Activated T-cell treated with anti-CD3 and anti-CD28 coated beads, Interleukin-2, amount 50 U/mL, for 72 hours (primary cell): ENCODE results near the gene GLB1L. TPM values are rescaled to one million over a fixed set of nuclear protein-coding genes. Genes with fewer than 3 reads are reported as not detected.
"Not testable (repeated sequence)": the region's sequence is repeated elsewhere in the genome, so short reads cannot be mapped to it uniquely, and the experiment has no call there.

Experiments used
- ATAC-seq, 2 donors: fragments of 150-1000 bp; cut with Tn5 transposase; replicated peaks in 1 of 2; 2 replicates each; pipeline ENCODE4 v1.10.0; 2021; ENCODE audit warnings: moderate library complexity in 2 of 2, mild to moderate bottlenecking in 1 of 2
- DNase-seq, 2 donors: peaks; one replicate each; pipeline ENCODE4 v3.0.0; 2021 to 2022; ENCODE audit warnings: mixed read lengths in 1 of 2
- H3K27ac Mint-ChIP-seq: one replicate; pipeline ENCODE4 v1.8.0; 2022; ENCODE audit warnings: mild to moderate bottlenecking, moderate library complexity, mixed read lengths
- H3K27me3 Mint-ChIP-seq: one replicate; pipeline ENCODE4 v1.8.0; 2022; ENCODE audit warnings: low read depth, mixed read lengths
- H3K36me3 Mint-ChIP-seq, 2 donors: one replicate each; pipeline ENCODE4 v1.8.0; 2022; ENCODE audit warnings: mixed read lengths in 2 of 2, mild to moderate bottlenecking in 1 of 2; ENCODE audit not compliant: insufficient read depth in 2 of 2
- H3K4me1 Mint-ChIP-seq: one replicate; pipeline ENCODE4 v1.8.0; 2022; ENCODE audit warnings: low read depth, mixed read lengths
- H3K4me3 Mint-ChIP-seq, 2 donors: one replicate each; pipeline ENCODE4 v1.8.0; 2022; ENCODE audit warnings: mild to moderate bottlenecking in 2 of 2, mixed read lengths in 2 of 2, moderate library complexity in 2 of 2
- H3K9me3 Mint-ChIP-seq, 2 donors: one replicate each; pipeline ENCODE4 v1.8.0; 2022; ENCODE audit warnings: mixed read lengths in 2 of 2
- total RNA-seq, 2 donors: library from RNA; stranded (reverse); gene quantifications; one replicate each; pipeline ENCODE4 v1.2.3, GENCODE V29; 2022

The GLB1L gene
- 1 to 10 TPM; 2.3 to 3.4 TPM for total RNA-seq

DNA sequence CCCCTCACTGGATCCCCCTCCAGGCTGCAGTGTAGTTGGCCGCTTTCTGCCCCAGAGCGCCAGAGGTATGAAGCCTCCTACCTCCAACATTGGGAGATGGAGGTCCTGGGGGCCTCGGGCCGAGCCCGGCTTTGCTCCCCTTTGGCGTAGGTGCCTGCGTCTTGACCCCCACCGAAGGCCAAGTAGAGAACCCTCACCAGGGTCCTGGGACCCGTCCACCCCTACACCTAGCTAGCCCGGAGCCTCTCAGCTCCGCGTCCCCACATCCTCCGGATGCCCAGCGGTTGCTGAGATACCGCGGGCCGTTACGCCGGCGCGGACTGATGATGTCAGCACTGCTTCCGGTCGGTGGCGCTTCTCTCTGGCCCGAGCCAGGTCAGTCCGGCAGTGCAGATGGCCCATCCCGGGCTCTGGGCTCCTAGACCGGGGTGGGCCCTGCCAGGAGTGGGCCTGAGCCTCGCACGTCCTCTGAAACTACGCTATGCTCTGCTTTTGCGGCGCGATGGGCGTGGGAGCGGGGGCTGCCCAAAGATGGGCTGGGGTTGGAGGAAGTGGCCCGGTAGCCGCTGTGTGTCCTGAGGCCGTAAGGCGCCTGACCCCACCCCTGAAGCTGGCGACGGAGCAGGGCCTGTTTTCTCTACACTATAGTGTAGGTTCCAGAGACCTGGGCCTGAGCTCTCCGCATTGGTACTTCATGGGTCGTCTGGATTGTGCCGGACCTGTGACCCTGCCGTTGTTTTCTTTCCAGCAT, at the start of gene GLB1L, which contains the start of gene STK16:
Gene GLB1L, minus strand, starts transcription at position 297 of the 751 bp plus-strand sequence. CDS start 1,871 bp downstream, outside the sequence.
Gene STK16, plus strand, starts transcription at position 332 of the 751 bp plus-strand sequence. CDS start 521 bp downstream, outside the sequence.
- DNase-seq = peak; percentile 91 to 94
- Mint-ChIP-seq H3K9me3 (no peaks in the 10 kb centered on the region), H3K4me3 (peak within 1 kb of the TSS; percentile 75 to 78), H3K27ac (peak within 1 kb of the TSS; percentile 98), H3K36me3 (peaks cover 3 to 8% of the 10 kb centered on the region in 2 donors), H3K4me1 (peaks cover 57% of the 10 kb centered on the region), H3K27me3 (no peaks in the 10 kb centered on the region)
- ATAC-seq = peak; percentile 80 to 82

DNA sequence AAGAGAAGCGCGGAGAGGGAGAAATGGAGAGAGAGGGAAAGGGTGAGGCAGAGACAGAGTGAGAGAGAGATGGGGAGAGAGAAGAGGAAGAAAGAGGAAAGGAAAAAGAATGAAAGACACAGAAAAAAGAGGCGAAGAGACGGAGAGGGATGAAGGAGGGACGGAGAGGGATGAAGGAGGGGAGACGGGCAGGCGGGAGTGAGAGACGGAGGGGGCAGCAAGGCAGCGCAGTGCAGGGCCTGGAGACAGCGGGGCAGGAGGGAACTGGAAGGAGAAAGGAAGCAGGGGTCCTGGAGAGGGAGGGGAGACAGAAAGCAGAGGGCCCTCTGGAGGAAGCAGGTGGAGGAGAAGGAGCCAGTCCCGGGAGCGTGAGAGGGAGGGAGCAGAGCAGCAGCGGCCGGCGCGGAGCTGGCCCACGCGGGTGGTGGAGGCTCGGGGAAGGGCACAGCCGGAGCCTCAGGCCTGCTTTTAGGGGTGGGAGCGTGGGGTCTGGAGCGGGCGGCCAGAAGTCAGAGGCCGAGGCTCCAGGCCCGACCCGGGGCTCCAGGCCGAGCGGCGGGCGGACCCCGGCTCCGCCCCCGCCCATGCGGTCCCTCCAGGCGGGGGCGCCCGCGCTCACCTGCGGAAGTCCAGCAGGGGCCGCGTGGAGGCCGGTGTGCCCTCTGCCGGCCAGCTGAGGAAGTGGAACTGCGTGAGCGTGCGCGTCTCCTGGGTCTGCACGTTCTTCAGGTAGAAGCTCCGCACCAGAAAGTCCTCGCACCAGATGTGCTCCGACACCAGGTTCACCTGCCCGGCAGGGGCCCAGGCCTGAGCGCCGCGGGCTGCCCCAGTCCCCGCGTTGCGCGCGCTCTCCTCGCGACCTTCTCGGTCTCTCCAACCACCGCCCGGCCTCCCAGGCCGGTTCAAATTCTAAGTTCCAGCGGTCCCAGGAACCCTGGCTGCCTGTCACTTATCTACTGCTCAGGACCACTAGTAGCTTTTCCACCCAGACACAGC, 49.4 kb upstream of the GLB1L start:
- H3K4me3 Mint-ChIP-seq = peak overlapping the region; percentile 82 to 88
- DNase-seq = peak; percentile 91 to 94
- peaks cover 6% of the 10 kb centered on the region for H3K27me3 Mint-ChIP-seq
- H3K9me3 Mint-ChIP-seq = no peaks in the 10 kb centered on the region
- peaks cover 23% of the 10 kb centered on the region for H3K4me1 Mint-ChIP-seq
- ATAC-seq = peak; percentile 85 to 88
- no peaks in the 10 kb centered on the region for H3K36me3 Mint-ChIP-seq
- peak overlapping the region; percentile 79 for H3K27ac Mint-ChIP-seq

DNA sequence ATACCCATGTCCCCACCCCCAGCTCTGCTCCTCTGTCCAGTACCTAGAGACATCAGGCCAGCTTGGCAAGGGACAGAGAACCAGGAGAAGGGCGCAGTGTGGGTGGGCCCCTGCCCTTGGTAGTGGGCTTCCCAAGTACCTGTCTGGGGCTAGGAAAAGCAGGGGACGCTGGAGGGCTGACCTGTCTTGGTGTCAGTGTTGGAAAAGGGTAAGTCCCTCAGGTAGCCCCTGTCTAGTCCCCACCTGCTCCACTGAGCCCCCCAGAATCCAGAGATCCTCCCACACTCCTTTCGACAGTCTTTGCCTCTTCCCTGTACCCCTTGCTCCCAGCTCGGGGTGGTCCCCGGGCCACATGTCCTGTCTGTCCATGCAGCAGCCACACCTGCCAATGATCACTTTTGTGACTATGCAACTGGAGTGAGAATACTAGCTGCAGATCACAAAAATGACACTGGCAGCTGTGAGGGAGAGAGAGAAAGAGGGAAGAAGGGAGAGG, 48.5 kb upstream of the GLB1L start:
- DNase-seq (no peak), ATAC-seq (no peak)
- Mint-ChIP-seq H3K9me3 (no peaks in the 10 kb centered on the region), H3K36me3 (no peaks in the 10 kb centered on the region), H3K27me3 (peaks cover 6% of the 10 kb centered on the region), H3K4me1 (peaks cover 20% of the 10 kb centered on the region), H3K27ac (no peak overlapping the region), H3K4me3 (peak overlapping the region; percentile 82 to 88)

DNA sequence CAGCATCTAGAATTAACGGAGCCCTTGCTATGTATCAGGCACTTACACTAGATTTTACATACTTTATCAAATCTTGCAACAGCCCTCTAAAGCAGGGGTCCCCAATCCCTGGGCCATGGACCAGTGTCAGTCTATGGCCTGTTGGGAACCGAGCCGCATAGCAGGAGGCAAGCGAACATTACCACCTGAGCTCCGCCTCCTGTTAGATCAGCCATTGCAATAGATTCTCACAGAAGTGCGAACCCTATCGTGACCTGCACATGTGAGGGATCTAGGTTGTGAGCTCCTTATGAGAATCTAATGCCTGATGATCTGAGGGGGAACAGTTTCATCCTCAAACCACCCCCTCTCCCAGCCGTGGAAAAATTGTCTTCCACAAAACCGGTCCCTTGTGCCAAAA, 47.4 kb upstream of the GLB1L start:
- no peak overlapping the region for H3K4me3 Mint-ChIP-seq
- peaks cover 6% of the 10 kb centered on the region for H3K27me3 Mint-ChIP-seq
- H3K4me1 Mint-ChIP-seq = peaks cover 19% of the 10 kb centered on the region
- ATAC-seq (no peak), DNase-seq (no peak)
- H3K36me3 Mint-ChIP-seq = no peaks in the 10 kb centered on the region
- H3K27ac Mint-ChIP-seq = no peak overlapping the region
- no peaks in the 10 kb centered on the region for H3K9me3 Mint-ChIP-seq

DNA sequence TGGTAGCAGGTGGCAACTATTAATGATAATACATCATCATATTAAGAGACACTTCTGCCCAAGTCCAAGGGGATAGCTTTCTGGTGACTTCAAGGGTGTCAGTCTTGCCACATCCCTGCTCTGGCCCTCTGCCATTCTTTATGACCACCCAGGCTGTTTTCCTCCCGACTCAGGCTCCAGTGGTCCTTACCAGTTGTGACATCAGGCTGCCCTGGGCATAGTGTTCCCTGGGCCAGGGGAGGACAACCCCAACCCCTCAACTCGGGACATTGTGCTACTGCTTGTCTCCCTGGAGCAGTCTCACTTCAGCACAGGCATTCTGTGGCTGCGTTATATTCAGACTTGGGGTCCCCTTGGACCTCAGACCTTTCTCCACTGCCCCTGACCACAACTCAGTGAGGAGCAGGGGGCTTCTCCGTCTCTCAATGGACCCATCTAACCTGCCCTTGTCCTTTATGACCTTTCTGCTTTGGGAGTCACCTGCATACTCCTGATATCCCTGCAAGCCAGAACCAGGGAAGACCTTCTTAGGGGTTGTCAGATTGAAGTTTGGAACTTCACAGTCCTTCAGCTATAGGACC, 46.8 kb upstream of the GLB1L start:
- no peak for DNase-seq
- Mint-ChIP-seq H3K27me3 (peaks cover 6% of the 10 kb centered on the region), H3K9me3 (no peaks in the 10 kb centered on the region), H3K27ac (no peak overlapping the region), H3K36me3 (no peaks in the 10 kb centered on the region), H3K4me1 (peaks cover 19% of the 10 kb centered on the region), H3K4me3 (no peak overlapping the region)
- ATAC-seq = no peak

DNA sequence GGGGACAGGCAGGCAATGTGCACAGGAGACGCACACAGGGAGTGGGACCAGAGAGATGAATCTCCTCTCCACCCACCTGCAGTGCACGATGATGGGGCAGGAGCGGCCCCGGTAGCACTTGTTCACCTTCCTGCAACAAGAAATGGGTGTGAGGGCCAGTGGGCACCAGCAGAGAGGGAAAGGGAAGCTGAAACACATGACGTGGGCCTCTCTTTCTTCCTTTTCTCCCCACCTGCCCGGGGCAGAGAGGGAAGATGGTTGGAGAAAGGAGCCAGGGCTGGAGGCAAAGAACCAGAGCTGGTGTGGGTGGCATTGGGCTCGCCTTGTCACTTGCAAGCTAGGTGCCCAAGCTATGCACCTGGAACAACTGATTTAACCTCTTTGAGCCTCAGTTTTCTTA, 46.1 kb upstream of the GLB1L start:
- Mint-ChIP-seq H3K4me3 (no peak overlapping the region), H3K27me3 (peaks cover 6% of the 10 kb centered on the region), H3K9me3 (no peaks in the 10 kb centered on the region), H3K27ac (no peak overlapping the region), H3K36me3 (no peaks in the 10 kb centered on the region), H3K4me1 (peaks cover 19% of the 10 kb centered on the region)
- no peak for ATAC-seq
- no peak for DNase-seq

DNA sequence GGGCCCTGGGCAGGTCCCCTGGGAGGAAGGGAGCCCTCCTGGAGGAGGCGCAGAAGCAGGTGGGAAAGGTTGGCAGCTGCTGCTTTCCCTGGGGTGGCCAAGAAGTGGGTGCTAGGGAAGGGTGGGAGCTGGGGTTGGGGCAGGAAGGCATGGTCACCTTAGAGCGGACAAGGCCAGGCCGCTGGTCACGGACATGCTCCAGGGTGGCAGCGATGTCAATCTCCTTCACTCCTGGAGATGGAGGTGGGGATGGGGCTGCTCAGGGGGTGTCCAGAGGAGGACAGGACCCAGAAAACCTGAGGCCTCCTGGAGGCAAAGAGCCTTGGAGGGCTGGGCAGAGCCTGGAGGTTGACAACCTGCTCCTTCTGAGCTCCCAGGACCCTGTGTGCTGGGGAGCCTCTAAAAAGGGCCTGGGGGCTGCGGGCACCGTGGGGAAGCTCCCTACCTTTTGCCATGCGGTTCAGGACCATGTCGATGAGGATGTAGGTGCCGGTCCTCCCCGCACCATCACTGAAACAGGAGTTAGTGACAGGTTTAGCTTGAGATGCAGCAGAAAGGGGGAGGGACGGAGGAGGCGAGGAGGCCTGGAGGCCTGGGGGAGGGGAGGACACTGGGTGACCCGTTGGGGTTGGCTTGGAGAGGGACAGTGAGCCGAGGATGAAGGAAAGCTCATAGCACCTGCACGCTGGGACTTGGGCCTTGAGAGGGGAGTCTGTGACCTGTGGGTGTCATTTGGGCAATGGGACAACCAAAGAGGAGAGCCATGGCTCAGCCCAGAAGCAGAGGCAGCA, 45.3 kb upstream of the GLB1L start:
- Mint-ChIP-seq H3K4me1 (peaks cover 17% of the 10 kb centered on the region), H3K27me3 (peaks cover 2% of the 10 kb centered on the region), H3K36me3 (no peaks in the 10 kb centered on the region), H3K9me3 (no peaks in the 10 kb centered on the region), H3K4me3 (no peak overlapping the region), H3K27ac (no peak overlapping the region)
- DNase-seq (no peak), ATAC-seq (no peak)

DNA sequence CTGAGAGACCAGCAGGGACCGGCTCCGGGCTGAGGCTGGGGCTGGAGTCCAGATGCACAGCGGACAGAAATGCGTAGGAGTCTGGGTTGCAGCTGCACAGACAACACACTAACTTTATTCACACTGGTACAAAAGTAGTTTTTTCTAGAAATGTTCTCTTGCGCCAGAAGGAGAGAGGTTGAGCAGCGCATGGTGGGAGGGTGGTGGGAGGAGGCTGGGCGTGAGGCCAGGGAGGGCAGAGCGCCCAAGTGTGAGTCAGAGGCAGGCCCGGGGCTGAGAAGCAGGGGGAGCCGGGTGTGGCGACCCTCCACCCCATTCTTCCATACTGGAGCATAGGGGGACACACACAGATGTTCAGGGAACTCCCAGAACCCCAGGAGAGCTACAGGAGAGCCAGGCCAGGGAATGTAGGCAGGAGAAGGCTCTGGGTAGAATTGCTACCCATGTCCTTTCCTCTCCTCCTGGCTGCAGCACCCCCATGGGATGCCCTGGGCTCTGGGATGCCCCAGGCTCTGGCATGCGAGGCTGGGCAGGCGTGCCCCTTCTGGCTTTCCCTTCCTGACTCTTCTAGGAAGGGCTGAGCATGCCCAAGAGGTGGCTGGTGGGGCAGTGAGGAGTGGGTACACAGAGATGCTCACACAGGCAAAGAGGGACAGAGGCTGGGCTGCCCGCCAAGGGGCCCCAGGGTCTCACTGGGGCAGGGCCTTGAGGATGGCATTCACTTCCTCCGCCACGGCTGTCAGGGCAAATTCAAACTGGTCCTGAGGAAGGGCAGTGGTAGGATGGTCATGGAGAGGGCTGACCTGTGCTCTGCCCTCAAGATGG, 44.5 kb upstream of the GLB1L start:
- Mint-ChIP-seq H3K4me3 (no peak overlapping the region), H3K36me3 (peaks cover 0 to 3% of the 10 kb centered on the region in 2 donors), H3K27me3 (no peaks in the 10 kb centered on the region), H3K9me3 (no peaks in the 10 kb centered on the region), H3K27ac (no peak overlapping the region), H3K4me1 (peaks cover 10% of the 10 kb centered on the region)
- ATAC-seq (no peak), DNase-seq (no peak)

DNA sequence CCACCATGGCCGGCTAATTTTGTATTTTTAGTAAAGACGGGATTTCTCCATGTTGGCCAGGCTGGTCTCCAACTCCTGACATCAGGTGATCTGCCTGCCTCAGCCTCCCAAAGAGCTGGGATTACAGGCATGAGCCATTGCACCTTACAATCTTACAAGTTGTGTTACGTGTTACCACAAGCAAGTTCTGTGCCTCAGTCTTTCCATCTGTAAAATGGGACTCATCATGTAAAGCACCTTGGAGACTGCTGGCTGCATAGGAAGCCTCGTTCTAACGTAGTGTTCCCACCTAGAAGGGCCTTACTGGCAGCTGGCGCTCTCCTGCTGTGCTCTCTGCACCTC, 43.9 kb upstream of the GLB1L start:
- DNase-seq (no peak), ATAC-seq (no peak)
- peaks cover 0 to 3% of the 10 kb centered on the region in 2 donors for H3K36me3 Mint-ChIP-seq
- no peaks in the 10 kb centered on the region for H3K27me3 Mint-ChIP-seq
- H3K4me1 Mint-ChIP-seq = peaks cover 5% of the 10 kb centered on the region
- no peak overlapping the region for H3K4me3 Mint-ChIP-seq
- H3K27ac Mint-ChIP-seq = no peak overlapping the region
- no peaks in the 10 kb centered on the region for H3K9me3 Mint-ChIP-seq

DNA sequence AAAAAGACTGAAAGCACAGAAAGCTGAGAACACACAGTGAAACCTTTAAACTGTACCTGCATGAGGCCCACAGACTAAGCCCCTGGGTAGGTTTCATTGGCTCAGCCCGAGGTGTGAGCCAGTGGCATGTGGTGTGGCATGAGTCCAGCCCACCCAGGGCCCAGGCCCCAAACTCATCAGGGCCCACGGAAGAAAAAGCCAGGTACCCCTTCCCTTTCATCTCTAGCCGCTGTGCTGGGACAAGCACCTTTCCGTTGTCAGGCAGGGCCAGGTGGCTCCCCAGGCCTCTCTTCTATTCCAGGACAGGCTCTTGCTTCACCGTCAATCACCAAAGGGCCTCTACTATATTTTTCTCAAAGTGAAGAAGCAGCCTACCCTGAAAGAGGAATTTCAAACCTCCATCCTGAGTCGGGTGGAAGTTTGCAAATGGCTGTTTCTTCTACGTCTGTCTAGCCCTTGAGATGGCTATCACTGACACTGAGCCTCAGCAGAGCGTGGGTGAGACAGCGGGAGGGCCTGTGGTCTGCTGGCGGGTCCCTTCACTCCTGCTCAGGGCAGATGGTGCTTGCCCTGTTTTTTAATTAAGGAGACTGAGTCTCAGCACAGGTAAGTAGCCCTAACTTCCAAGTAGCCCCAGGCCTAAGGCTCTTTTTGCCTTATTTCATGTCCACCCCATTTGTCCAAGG, 42.5 kb upstream of the GLB1L start:
- H3K27me3 Mint-ChIP-seq = no peaks in the 10 kb centered on the region
- no peaks in the 10 kb centered on the region for H3K4me1 Mint-ChIP-seq
- H3K9me3 Mint-ChIP-seq = no peaks in the 10 kb centered on the region
- H3K27ac Mint-ChIP-seq = no peak overlapping the region
- H3K4me3 Mint-ChIP-seq = no peak overlapping the region
- H3K36me3 Mint-ChIP-seq = peaks cover 3 to 8% of the 10 kb centered on the region in 2 donors
- ATAC-seq (no peak), DNase-seq (no peak)

DNA sequence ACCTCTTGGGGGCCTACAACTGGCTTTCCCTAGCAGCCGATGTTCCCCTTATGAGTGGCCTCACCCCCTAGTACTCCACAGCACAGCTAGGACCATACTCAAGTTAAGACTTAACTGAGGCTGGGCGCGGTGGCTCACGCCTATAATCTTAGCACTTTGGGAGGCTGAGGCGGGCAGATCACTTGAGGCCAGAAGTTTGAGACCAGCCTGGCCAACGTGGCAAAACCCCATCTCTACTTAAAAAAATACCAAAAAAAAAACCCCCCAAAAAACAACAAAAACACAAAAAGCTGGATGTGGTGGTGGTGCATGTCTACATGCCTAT, 41.8 kb upstream of the GLB1L start:
- ATAC-seq, H3K4me3 Mint-ChIP-seq, H3K27me3 Mint-ChIP-seq, DNase-seq, H3K9me3 Mint-ChIP-seq, H3K36me3 Mint-ChIP-seq, H3K4me1 Mint-ChIP-seq: not testable (repeated sequence)
- H3K27ac Mint-ChIP-seq = peak overlapping the region; percentile 4
